AG20443 (cell line): ENCODE results near the gene GPR87.

Experiments
- DNase-seq: peaks from one replicate; pipeline ENCODE4 v3.0.0; 2012; ENCODE audit warnings: low spot score, mixed read lengths

GPR87 gene

DNA sequence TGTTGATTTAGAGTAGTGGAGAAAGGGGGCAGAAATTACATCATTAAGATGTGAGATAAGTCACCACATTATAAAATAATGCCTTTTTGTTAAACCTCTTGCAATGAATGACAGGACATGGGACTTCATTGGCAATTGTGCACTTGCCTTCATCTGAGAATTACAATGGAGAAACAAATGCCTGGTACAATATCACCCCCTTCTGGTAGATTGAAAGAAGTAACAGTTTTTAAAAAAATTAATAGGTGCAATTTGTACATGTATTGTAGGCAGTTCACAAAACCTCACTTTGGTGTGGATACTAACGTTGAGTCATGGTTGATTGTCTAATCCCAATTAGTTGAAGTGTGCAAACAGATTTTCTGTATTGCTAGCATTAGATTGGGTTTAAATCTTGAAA, 33.7 kb downstream of the GPR87 start:
- DNase-seq, result peak; percentile 56

DNA sequence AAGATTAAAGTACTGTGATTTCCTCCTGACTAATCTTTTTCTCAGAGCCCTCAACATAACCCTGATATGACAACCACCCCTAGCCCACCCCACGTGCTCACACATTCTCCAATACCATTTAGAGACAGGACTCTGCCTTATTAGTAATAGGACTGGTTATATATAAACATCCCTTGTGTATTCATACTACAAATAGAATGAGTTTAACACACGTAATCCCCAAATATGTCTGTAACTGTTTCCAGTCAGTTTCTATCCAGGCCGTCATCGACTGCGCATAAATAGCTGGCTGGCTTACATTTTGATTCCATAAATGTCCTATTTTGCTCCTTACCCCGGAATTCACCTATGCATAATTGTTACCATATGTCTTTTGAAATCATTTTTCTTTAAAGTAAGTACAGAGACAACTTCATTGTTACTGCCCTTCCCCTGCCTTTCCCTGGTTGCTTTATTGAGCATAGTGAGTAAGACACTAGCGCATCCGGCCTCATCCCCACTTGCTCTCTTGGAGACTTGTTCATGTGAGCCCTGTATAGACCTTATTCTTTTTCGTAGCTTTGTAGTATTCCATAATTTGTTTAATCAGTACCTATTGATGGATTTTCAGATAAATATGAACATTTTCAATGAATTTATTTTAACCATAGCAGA, 34.8 kb downstream of the GPR87 start:
- no peak for DNase-seq

DNA sequence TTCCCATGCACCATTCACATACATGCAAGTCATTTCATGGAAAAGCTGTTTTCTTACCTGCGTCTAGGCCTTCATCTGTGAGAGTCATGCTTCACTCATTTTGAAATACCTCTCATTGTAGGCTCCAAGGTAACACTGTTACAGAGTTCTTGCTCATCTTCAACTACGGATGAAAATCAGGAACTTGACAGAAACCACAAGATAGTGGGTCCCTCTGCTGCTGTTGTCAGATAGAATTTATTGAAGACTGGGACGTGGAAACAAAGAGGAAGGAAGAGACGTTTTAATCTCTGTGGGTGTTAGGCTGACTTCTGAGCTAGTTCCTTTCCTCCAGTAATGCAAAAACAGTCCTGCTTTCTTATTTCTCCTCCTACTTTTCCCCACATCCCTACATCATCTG, 38.4 kb downstream of the GPR87 start, which contains the start of gene P2RY14:
P2RY14 (minus strand) TSS at position 313 of the 400 bp plus-strand sequence. CDS start 64,226 bp downstream, outside the sequence.
- no peak for DNase-seq

DNA sequence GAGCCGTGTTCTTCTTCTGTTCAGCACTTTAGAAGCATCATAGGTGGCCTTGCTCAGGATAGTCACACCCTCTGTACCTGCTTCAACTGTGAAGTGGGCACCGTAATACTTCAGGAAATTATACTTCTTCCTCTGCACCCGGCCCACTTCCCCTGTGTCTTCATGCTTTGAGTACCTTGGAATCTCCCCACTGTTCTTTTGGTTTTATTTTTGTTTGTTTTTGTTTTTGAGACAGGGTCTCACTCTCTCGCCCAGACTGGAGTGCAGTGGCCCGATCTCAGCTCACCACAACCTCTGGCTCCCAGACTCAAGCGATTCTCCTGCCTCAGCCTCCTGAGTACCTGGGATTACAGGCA, 40.0 kb downstream of the GPR87 start:
- no peak for DNase-seq

DNA sequence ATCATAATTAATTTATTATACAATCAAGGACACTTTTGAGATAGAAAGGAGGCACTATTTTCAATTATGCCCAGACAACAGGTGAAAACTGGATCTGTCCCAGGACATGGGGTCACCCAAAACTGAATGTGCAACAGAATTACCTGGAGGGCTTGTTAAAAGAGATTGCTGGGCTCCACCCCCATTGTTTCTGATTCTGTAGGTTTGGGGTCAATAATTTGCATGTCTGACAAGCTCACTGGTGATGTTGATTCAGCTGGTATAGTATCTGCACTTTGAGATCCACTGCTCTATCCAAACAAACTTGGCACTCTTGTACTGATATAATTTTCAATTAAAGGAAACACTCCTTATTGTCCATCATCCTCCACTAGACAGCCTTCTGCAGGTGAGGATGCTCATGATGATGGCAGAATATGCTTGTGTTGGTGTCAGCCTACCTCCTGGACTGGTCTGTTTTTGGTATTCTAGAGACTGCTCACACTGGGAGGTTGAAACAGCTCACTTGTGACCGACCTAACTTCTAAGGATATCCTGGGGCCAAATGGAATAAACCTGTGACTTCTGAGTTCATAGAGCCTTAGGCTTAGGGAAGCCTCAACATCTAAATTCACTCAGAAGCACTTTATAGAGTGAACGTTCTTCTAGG, 40.5 kb downstream of the GPR87 start:
- no peak for DNase-seq

DNA sequence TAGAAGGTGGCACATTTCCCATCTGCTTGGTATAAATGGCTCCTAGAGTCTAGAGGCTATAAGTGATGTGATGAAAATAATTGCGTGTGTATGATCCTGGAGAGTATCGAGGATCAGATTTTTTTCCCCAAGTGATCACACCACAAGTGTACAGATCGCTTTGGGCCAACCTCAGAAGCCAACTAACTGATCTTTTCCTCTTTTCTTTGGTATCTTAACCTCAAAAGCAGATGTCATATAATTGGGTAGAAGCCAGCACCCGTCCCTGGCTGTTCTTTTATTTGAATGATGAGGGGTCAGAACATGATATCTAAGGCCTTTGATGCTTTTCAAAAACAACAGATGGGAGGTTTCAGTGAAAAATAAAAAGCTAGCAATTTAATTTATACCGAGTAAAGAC, 41.5 kb downstream of the GPR87 start:
- DNase-seq, result no peak

DNA sequence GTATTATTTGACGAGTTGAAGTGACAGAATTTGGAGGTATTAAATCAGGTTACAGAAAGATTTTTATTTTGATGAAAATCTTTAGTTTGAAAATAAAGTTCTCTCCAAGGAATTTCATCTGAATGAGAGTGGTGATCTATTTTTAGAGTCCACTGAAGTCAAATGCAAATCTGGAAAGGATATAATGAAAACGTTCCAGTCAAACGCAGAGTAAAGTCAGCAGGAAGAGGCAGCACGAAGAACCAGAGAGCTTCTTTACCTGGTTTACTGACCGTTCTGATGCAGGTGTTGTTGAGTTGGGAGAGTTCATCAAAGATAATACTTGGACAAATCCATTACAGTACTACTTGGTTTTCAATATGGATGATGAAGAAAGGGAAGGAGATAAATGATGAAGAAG, 47.0 kb downstream of the GPR87 start:
- no peak for DNase-seq

DNA sequence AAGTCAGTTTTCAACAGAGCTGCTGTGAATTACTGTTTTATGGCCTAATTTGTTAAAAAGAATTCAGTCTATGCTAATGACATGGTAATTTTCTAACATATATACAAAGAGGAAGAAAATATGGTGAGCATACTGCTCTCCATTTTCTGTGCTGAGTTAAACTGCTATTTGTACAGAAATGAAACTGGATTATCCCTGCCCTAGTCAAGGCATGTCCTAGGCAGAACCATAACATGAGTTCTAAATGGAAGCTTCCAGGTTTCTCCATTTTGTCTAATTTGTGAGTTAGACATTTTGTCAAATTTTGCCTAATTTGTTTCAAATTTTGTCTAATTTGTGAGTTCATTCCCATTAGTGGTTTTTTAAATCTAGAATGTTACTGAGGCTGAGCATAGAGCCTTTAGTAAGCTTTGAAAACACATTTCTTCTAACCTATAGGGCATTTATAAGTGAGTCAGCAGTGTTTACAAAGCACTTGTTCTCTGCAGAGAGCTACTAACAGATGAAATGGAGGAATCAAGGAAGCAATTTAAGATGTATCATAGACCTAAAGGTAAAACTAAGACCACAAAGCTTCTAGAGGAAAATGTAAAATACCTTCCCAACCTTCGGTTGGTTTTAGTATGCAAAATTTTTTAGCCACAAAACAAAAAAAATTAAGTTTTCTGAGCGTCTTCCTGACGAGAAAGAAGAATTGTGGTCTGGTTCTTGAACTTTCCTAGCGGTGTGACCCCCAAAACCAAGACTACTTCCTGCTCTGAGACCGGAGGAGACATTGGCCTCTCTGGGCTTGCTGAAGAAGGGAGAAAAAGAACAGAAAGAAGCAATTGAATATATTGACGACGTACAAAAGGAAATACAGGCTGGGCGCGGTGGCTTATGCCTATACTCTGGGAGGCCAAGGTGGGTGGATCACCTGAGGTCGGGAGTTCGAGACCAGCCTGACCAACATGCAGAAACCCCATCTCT, 48.1 kb downstream of the GPR87 start:
- no peak for DNase-seq

DNA sequence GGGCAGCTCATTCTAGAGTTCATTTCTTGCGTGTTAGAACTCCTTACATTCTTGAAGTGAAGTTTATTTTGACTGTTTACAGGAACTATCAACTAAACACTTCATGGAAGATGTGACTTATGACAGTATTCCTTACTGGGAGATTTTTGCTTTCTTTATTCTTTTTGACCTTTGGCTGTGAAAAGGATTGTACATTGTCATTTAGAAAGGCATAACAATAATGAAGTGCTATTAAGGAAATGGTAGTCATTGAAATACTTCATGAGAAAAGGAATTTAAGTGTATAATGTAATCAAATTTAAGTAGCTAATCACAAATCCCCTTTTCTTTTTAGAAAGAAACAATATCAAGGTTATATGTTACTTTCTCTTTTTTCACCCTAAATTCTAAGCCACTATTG, 49.6 kb downstream of the GPR87 start:
- no peak for DNase-seq

DNA sequence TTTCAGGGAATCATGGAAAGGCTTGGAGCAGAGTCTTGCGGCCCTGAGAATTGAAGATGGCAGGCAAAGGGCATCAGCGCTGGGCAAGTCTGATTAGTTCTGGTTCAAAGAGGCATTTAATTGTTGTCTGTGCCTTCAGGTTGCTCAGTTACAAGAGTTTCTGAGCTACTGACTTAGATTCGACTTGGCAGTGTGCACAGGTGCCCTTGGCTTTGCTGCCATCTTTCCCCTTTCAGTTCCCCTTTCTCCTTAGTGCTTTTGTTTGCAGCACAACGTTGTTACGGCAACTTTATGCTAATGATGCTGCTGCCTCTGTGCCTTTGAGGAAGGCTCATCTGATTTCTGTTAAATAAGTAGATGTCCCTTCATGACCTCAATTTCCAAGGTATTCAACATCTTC, 50.8 kb downstream of the GPR87 start:
- no peak for DNase-seq

DNA sequence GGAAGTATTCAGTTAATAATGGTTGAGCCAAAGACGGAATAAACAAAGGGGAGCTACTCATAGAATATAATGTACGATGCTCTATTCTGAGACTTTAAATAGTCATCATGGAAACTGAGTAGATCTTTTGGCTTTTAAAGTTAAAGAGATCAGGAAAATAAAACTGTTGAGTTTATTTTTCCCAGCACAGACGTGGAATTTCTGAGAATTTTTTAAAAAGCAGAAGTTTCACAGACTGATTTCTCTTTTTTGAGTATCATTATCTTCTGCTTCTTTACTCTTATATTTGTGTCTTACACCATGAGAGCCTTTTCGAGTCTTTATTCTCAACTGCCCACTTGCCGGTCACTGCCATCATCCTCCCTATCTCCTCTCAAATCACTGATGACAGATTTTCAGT, 51.5 kb downstream of the GPR87 start:
- no peak for DNase-seq

DNA sequence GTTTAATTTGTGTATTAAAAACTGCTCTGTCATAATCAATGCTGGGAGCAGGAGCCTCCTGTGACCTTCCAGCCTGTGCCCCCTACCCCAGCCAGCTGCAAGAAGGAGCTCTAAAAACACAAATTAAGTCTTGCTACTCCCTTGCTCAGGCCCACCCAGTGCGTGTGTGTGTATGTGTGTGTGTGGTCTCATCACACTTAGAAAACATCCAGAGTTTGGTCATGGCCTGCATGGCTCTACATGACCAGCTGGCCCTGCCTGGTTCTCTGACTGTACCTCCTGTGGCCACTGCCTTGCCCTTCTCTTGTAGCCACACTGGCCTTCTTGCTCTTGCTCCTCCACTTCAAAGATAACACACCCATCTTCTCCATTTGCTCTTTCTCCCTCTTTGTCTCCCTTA, 52.0 kb downstream of the GPR87 start:
- DNase-seq, result no peak

DNA sequence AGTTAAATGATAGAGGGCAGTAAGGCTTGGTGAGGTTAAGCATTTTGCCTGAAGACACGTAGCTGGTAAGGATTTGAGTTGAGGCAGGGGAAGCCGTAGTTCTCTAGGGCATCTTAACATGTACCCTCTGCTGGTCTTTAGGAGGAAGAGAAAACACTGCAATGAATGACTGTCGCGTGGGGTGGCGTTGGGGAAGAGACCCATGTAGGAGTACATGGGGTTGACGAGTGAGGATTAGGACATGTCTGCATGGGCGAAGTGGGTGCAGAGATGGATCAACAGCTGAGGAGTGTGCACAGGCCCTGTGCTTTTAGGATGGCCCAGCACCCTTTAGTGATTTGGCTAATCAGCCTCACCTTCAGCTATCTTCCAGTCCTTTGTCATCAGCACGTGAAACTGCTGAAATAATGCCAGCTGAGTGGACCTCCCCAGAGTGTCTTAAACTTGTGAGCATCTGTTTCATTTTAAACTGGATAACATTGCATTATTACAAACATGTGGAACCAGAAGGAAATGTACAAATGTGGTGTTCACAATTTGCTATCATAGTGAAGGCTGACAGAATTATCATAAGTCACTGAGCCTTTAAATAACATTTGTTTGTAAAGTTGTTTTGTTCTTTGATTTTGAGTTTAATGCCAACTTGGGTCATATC, 53.6 kb downstream of the GPR87 start:
- peak; percentile 34 for DNase-seq

DNA sequence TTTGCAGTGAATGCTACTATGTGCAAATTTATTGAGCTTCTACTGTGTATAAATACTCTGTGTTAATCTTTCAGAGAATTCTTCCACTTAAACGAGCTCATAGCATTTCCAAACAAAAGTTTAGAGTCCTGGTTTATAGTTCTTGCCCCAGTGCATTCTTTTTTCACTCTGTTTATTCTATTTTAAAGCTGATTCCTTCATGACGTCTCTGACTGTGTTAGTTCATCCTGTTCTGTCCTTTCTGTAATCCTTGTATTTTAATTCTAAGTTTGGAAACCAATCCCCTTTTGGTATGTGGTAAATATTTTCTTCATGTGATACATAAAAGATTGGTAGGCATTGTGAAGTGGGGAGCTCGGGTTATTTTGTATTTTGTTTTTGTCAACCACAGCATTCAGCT, 57.0 kb downstream of the GPR87 start:
- no peak for DNase-seq

DNA sequence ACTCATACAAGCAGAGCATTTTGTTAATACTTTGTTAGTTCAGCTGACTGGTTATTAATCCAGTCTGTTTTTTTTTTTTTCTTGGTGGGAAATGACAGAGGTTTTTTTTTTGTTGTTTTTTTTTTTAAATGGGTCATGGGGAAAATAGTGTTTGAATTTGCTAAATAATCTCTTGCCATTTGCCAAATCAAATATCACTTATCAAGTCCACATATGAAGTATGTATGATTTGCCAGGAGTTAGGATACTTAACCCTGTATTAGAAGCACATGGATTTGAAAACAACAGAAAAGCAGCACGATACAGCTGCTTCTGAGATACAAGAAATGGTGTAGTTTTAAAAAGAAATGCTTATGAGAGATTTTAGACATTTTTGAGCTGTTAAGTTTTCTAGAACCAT, 59.9 kb downstream of the GPR87 start:
- no peak for DNase-seq

DNA sequence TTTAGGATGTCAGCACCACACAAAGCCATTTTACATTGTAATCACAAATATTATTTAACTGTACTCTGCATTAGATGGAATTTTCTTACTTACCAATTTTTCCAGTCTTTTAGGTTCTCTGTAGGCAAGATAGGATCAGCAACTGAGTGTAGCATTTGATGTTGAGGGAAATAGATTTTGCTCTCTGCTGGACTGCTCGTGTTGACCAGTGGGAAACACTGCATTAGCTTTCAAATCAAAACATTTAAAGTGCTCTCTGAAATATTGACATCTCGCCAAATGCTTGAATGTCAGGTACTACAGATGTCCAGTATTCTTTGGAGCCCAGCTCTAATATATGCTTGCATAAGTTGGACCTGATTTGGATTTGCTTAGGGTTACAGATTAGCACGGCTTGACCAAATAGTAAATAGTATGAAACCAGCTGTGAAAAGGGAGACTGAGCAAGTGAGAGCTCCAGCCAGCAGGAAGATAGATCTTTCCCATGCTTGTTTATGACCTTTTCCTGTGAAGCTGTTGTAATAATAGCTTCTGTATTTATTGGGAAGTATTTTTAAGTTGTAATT, 67.8 kb downstream of the GPR87 start:
- no peak for DNase-seq
